Subcutaneous adipose tissue (tissue), 4 donors: ENCODE results near the gene PRR19. TPM values are rescaled to one million over a fixed set of nuclear protein-coding genes. Genes with fewer than 3 reads are reported as not detected.

Experiments
- CTCF ChIP-seq: fragments of 450-650 bp; IDR thresholded peaks from one replicate; pipeline ENCODE4 v1.5.1; 2016; ENCODE audit warnings: low read depth, mild to moderate bottlenecking, control low read depth, antibody characterized with exemption, moderate library complexity
- total RNA-seq, 4 donors: library from RNA; depleted of rRNA; stranded (reverse); fragments of >200 nt; gene quantifications; one replicate each; pipeline ENCODE4 v1.1.0, GENCODE V29; 2016

The PRR19 gene
- total RNA-seq, 4 donors from 2014 or later = 0.75 TPM; not detected in 3

- TF ChIP-seq CTCF = no peak
These were observed 21.5 kb downstream of the PRR19 start for GRCh38 chr19:42323473-42323851.

- no peak for TF ChIP-seq CTCF
These were observed 22.1 kb downstream of the PRR19 start for GRCh38 chr19:42323852-42324654.

GRCh38 chr19:42324655-42325307 lies 22.8 kb downstream of the PRR19 start:
- no peak for TF ChIP-seq CTCF

GRCh38 chr19:42325308-42325895 lies 23.5 kb downstream of the PRR19 start, which contains the start of gene MEGF8:
Gene MEGF8 (plus strand): TSS chr19:42325635. CDS start chr19:42326244, 609 bp downstream.
- TF ChIP-seq CTCF = no peak

GRCh38 chr19:42325896-42326771 lies 24.2 kb downstream of the PRR19 start:
- TF ChIP-seq CTCF = no peak

- no peak for TF ChIP-seq CTCF
These were observed 25.0 kb downstream of the PRR19 start for GRCh38 chr19:42326969-42327368.
